HEK293T (cell line): ENCODE data around the gene TPSG1.

Source experiments
- BHLHE40 ChIP-seq: fragments of 450-650 bp; IDR thresholded peaks from 2 replicates; pipeline ENCODE4 v1.6.1; 2016; ENCODE audit warnings: mild to moderate bottlenecking, moderate library complexity, borderline replicate concordance
- HDGF ChIP-seq: fragments of 450-650 bp; IDR thresholded peaks from 2 replicates; pipeline ENCODE4 v1.6.1; 2017; ENCODE audit warnings: antibody characterized with exemption, borderline replicate concordance
- SUZ12 ChIP-seq: fragments of 450-650 bp; IDR thresholded peaks from 2 replicates; pipeline ENCODE4 v1.6.1; 2016; ENCODE audit warnings: mild to moderate bottlenecking

DNA sequence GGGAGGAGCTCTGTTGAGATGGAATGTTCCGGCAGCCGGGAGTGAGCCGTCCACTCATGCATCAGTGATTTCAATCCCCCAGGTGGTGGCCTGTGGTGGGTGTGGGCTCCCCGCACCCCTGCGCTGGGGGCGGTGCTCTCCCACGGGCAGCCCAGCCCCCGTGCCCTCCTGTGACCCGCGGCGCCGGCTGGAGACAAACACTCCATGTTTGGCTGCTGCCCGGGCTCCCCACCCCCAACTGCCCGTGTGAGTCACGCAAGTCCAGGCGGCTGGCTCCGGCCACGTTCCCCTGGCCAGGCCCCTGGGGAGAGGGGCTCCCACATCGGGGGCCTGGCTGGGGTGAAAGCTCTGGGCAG, 42.8 kb downstream of the TPSG1 start:
- TF ChIP-seq HDGF (no peak), BHLHE40 (no peak), SUZ12 (no peak)
